Panc1 (cell line): Measurements from ENCODE around the gene SH3GLB1. TPM values are rescaled to one million over a fixed set of nuclear protein-coding genes. Genes with fewer than 3 reads are reported as not detected.

Source experiments
- ATAC-seq: fragments of 200-7000 bp; cut with Tn5 transposase; 2 replicates; pipeline ENCODE4 v1.9.1; 2020; ENCODE audit warnings: mild to moderate bottlenecking, moderate library complexity
- BruUV-seq: library from RNA; stranded (reverse); fragments of 400-500 nt; replicated peaks from 2 replicates; lab custom pipeline; 2021; lab: Mats Ljungman, UMichigan
- CTCF ChIA-PET: fragments of 300-600 bp; sonication (Branson Sonifier 250); formaldehyde crosslinking; loops from one replicate; lab custom pipeline; 2022; ENCODE audit warnings: antibody characterized with exemption; lab: Charles Lee
- POLR2A ChIA-PET: fragments of 300-600 bp; sonication (Branson Sonifier 250); formaldehyde crosslinking; loops from one replicate; lab custom pipeline; 2022; ENCODE audit warnings: antibody characterized with exemption; lab: Charles Lee
- DNase-seq: peaks from one replicate; pipeline ENCODE4 v3.0.0-alpha.2; 2010; ENCODE audit warnings: low read depth, low spot score
- H3K27ac ChIP-seq: 2 replicates; pipeline ENCODE4 v1.5.1; 2011; ENCODE audit warnings: mild to moderate bottlenecking, low read length, inconsistent platforms
- H3K27me3 ChIP-seq: fragments of 200-500 bp; sonication (Bioruptor generic); 2 replicates; pipeline ENCODE4 v1.6.0; 2014; ENCODE audit warnings: low read length, inconsistent platforms; ENCODE audit not compliant: control insufficient read depth, insufficient read depth
- H3K36me3 ChIP-seq: fragments of 200-500 bp; sonication (Bioruptor generic); 2 replicates; pipeline ENCODE4 v1.5.1; 2014; ENCODE audit warnings: inconsistent platforms, mild to moderate bottlenecking, low read length, moderate library complexity; ENCODE audit not compliant: control insufficient read depth, insufficient read depth
- H3K4me1 ChIP-seq: 2 replicates; pipeline ENCODE4 v1.5.1; 2011; ENCODE audit warnings: inconsistent platforms, mild to moderate bottlenecking, low read length, moderate library complexity; ENCODE audit not compliant: control insufficient read depth, insufficient read depth
- H3K4me3 ChIP-seq, 2 experiments: 2 replicates each; pipeline ENCODE4 v1.5.1; 2011 to 2012; ENCODE audit warnings: low read depth in 2 of 2, low read length in 2 of 2, mild to moderate bottlenecking in 2 of 2, inconsistent platforms in 1 of 2, moderate library complexity in 1 of 2
- H3K9me3 ChIP-seq: fragments of 200-500 bp; sonication (Bioruptor generic); 2 replicates; pipeline ENCODE4 v1.5.1; 2014; ENCODE audit warnings: low read depth, mild to moderate bottlenecking, inconsistent platforms, low read length, moderate library complexity; ENCODE audit not compliant: control insufficient read depth, insufficient read depth
- CTCF ChIP-seq: fragments of 450-650 bp; IDR thresholded peaks from 2 replicates; pipeline ENCODE4 v1.5.1; 2017; ENCODE audit warnings: mild to moderate bottlenecking
- POLR2AphosphoS5 ChIP-seq: IDR thresholded peaks from 2 replicates; pipeline ENCODE4 v1.6.1; 2012; ENCODE audit warnings: mild to moderate bottlenecking, low read depth, low read length, moderate library complexity
- REST ChIP-seq, 2 experiments: IDR thresholded peaks; 2 replicates each; pipeline ENCODE4 v1.6.1; 2011 to 2012; ENCODE audit warnings: low read depth in 2 of 2, control low read depth in 1 of 2, low read length in 1 of 2, mild to moderate bottlenecking in 1 of 2, moderate library complexity in 1 of 2; ENCODE audit not compliant: insufficient read depth in 1 of 2
- SIN3A ChIP-seq: IDR thresholded peaks from 2 replicates; pipeline ENCODE4 v1.6.1; 2012; ENCODE audit warnings: low read depth, mild to moderate bottlenecking, low read length, moderate library complexity, borderline replicate concordance; ENCODE audit not compliant: insufficient read depth
- TCF7L2 ChIP-seq: IDR thresholded peaks from 2 replicates; pipeline ENCODE4 v1.6.1; 2011; ENCODE audit warnings: mild to moderate bottlenecking, low read depth, low read length, inconsistent platforms
- in situ Hi-C: cut with HindIII; loops from 2 replicates; pipeline ENCODE4 v1.10.0; 2016; ENCODE audit warnings: low sequenced_read_pairs, low pct_unique_long_range_greater_than_20kb
- intact Hi-C: fragments of 100-400 bp; cut with micrococcal nuclease; formaldehyde crosslinking; loops from one replicate; pipeline ENCODE4 v1.10.0; 2022; ENCODE audit not compliant: unreplicated experiment
- total RNA-seq: library from RNA; stranded (reverse); gene quantifications from one replicate; pipeline ENCODE4 v1.2.1, GENCODE V29; 2021; ENCODE audit not compliant: unreplicated experiment

Gene SH3GLB1
- total RNA-seq, 1 experiment from 2014 or later: 94.3 TPM

GRCh38 chr1:86782482-86782881 is 78.1 kb downstream of the SH3GLB1 start:
- intact Hi-C loops (no loop called here), in situ Hi-C loops (no loop called here)
- ATAC-seq (no peak), DNase-seq (no peak)
- Histone ChIP-seq H3K4me3 (no peak overlapping the region), H3K36me3 (no peaks in the 10 kb centered on the region), H3K27me3 (no peaks in the 10 kb centered on the region), H3K9me3 (no peaks in the 10 kb centered on the region), H3K4me1 (no peaks in the 10 kb centered on the region), H3K27ac (no peak overlapping the region)
- BruUV-seq: no TSS peak
- no peak for TF ChIP-seq POLR2AphosphoS5
- TF ChIP-seq SIN3A: no peak
- TF ChIP-seq REST (IDR thresholded peaks at IDR 0.05; ENCODE audit: insufficient read depth in 1 of 2, low read depth in 2 of 2, low read length in 1 of 2): no peak
- TF ChIP-seq TCF7L2: no peak
- no peak for TF ChIP-seq CTCF
- ChIA-PET CTCF (no interaction called here), POLR2A (no interaction called here)

DNA sequence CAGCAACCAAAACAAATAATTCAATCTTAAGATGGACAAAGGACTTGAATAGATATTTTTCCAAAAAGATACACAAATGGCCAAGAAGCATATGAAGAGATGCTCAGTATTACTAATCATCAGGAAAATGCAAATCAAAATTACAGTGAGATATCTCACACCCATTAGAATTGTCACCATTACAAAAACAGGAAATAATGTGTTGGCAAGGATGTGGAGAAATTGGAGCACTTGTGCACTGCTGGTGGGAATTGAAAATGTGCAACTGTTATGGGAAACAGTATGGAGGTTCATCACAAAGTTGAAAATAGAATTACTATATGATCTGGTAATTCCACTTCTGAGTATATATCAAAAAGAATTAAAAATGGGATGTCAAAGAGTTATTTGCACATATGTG is 83.2 kb downstream of the SH3GLB1 start:
- CTCF ChIA-PET: no interaction called here
- no peaks in the 10 kb centered on the region for H3K9me3 ChIP-seq
- no peaks in the 10 kb centered on the region for H3K36me3 ChIP-seq
- ATAC-seq (no peak), DNase-seq (no peak)
- TF ChIP-seq REST (IDR thresholded peaks at IDR 0.05; ENCODE audit: insufficient read depth in 1 of 2, low read depth in 2 of 2, low read length in 1 of 2): no peak
- TF ChIP-seq CTCF: no peak
- no peak for TF ChIP-seq SIN3A
- no peak for TF ChIP-seq TCF7L2
- TF ChIP-seq POLR2AphosphoS5: no peak
- no peak overlapping the region for H3K4me3 ChIP-seq
- intact Hi-C loops: no loop called here
- no peaks in the 10 kb centered on the region for H3K27me3 ChIP-seq
- in situ Hi-C loops: no loop called here
- BruUV-seq: no TSS peak
- POLR2A ChIA-PET: no interaction called here
- H3K27ac ChIP-seq: no peak overlapping the region
- H3K4me1 ChIP-seq: no peaks in the 10 kb centered on the region
